PC-9 (cell line): ENCODE data around the gene ATP5ME.

ENCODE experiments used
- CTCF ChIP-seq: fragments of 200-600 bp; sonication (generic); conservative IDR thresholded peaks from 2 replicates; pipeline ENCODE4 v1.6.1; 2017; ENCODE audit warnings: mixed run types, antibody characterized with exemption, mild to moderate bottlenecking, moderate library complexity
- EZH2 ChIP-seq: fragments of 200-600 bp; sonication (generic); IDR thresholded peaks from 2 replicates; pipeline ENCODE4 v1.8.0; 2017; ENCODE audit warnings: antibody characterized with exemption, low read depth

GRCh38 chr4:654871-655463, 19.1 kb downstream of the ATP5ME start:
- no peak for TF ChIP-seq CTCF
- TF ChIP-seq EZH2, result no peak
